GM12872 (cell line): ENCODE measurements around the gene DLG2.

Experiments
- TF ChIP-seq, protein P1 (sequence below): IDR thresholded peaks from 3 replicates; pipeline ENCODE4 v1.5.1; 2011; ENCODE audit warnings: low read depth, mild to moderate bottlenecking, low read length, moderate library complexity; ENCODE audit not compliant: insufficient read depth

The DLG2 gene

DNA sequence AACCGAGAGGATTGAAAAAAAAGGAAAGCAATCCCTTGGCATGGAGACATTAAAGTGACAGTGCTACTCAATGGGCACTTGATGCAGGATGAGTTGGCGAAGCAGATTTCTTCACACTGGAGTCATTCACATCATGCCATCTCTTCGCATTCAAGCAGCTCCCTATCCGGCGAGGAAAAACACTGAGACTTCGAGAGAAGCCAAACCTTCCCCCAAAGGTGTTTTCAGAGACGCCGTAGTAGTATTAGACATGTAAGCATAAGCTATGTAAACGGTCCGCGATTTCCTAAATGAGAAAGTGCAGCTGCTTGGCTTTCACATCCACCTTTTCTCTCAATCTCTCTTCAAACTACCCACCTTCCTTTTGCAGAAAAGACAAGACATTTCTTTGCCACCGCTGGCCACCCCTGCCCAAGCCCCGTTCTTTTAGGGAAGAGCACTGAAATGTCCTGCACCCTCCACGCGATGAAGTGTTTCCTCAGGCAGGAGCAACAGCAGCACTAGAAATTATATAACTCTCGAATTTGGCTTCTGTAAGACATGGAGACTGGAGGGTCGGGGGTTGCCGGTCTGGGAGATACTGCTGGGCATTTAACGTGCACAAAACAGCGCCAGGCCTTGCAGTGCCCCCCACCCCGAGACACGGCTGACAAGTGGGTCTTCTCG is at the start of gene DLG2:
Gene DLG2 (minus strand): TSS at position 13 of the 666 bp plus-strand sequence.
- TF ChIP-seq, protein P1, sequence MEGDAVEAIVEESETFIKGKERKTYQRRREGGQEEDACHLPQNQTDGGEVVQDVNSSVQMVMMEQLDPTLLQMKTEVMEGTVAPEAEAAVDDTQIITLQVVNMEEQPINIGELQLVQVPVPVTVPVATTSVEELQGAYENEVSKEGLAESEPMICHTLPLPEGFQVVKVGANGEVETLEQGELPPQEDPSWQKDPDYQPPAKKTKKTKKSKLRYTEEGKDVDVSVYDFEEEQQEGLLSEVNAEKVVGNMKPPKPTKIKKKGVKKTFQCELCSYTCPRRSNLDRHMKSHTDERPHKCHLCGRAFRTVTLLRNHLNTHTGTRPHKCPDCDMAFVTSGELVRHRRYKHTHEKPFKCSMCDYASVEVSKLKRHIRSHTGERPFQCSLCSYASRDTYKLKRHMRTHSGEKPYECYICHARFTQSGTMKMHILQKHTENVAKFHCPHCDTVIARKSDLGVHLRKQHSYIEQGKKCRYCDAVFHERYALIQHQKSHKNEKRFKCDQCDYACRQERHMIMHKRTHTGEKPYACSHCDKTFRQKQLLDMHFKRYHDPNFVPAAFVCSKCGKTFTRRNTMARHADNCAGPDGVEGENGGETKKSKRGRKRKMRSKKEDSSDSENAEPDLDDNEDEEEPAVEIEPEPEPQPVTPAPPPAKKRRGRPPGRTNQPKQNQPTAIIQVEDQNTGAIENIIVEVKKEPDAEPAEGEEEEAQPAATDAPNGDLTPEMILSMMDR = no peak

DNA sequence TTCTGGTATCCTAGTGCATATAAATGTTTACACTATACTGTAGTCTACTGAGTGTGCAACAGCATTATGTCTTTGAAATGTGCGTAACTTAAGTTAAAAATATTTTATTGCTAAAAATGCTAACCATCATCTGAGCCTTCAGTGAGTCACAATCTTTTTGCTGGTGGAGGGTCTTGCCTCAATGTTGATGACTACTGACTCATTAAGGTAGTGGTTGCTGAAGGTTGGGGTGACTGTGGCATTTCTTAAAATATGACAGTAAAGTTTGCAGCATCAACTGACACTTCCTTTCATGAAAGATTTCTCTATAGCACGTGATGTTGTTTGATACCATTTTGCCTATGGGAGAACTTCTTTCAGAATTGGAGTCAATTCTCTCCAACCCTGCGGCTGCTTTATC is 46.2 kb upstream of the DLG2 start:
- TF ChIP-seq, protein P1 = no peak

DNA sequence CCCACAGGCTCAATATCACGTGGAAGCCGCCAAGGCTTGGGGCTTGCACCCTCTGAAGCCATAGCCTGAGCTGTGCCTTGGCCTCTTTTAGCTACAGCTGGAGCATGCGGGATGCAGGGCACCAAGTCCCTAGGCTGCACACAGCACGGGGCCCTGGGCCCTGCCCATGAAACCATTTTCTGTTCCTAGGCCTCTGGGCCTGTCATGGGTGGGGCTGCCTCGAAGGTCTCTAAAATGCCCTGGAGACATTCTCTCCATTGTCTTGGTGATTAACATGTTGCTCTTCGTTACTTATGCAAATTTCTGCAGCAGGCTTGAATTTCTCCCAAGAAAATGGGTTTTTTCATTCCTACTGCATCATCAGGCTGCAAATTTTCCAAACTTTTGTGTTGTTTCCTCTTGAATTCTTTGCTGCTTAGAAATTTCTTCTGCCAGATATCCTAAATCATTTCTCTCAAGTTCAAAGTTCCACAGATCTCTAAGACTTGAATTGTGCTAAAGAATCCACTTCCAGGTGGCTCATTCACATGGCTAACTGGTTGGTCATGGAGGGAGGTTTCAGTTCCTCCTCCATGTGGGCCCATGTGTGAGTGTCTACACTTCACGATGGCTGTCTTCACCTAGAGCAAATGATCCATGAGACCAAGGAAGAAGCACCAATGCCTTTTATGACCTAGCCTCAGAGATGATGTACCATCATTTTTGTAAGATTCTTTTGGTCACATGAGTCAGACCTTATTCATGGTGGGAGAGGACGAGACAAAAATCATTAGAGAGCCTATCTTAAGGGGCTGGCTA is 45.2 kb upstream of the DLG2 start:
- TF ChIP-seq, protein P1 = no peak

DNA sequence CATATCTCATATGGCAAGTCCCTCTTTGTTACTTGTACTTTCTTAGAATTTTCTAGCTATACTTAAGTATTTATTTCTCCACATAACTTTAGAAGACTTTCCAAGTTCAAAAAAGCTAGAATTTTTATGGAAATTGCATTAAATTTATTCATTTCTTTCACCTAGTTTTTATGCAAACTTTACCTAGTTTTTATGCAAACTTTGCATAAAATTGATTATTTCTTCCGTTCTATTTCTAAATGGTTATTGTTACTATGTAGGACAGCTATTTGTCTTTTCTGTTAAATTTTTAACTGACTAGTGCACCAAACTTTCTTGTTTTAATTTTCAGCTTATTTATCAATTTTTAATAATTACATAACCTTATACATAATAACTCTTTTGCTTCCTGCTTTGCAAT is 41.0 kb upstream of the DLG2 start:
- TF ChIP-seq, protein P1 = no peak

DNA sequence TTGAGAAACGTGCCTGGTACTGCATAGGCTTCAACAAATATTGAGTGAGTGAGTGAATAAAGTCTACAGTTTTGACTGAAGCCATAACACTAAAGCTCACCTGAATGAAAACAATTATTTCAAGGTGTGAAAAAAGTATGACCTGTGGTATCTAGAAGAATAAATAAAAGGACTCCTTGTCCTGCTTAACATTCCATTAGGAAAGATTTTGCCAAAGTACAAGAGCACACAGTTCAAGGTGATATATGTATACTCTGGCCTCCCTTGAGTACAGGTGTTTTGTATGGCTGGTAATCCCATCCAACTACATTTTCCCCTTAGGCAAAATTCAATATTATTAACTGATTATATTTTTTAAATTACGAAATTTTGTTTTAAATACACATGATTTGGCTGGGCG is 39.5 kb upstream of the DLG2 start:
- TF ChIP-seq, protein P1 = no peak

DNA sequence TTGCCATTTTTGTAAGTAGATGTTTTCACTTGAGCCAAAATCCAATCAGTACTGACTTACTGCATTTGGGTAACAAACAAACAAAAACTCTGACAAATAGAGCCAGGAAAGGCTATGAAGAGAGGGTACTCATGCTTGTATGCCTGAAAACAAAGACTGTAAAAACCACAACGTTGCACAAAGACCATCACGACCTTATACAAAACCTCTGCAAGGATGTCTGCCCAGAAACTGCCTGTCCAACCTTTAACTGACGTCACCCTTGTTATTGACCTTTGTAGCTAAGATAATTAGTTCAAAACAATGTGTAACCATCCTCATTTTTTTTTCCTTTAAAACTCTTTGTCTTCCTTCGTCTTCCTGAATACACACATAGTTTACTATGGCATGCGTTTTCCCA is 38.6 kb upstream of the DLG2 start:
- TF ChIP-seq, protein P1 = no peak

DNA sequence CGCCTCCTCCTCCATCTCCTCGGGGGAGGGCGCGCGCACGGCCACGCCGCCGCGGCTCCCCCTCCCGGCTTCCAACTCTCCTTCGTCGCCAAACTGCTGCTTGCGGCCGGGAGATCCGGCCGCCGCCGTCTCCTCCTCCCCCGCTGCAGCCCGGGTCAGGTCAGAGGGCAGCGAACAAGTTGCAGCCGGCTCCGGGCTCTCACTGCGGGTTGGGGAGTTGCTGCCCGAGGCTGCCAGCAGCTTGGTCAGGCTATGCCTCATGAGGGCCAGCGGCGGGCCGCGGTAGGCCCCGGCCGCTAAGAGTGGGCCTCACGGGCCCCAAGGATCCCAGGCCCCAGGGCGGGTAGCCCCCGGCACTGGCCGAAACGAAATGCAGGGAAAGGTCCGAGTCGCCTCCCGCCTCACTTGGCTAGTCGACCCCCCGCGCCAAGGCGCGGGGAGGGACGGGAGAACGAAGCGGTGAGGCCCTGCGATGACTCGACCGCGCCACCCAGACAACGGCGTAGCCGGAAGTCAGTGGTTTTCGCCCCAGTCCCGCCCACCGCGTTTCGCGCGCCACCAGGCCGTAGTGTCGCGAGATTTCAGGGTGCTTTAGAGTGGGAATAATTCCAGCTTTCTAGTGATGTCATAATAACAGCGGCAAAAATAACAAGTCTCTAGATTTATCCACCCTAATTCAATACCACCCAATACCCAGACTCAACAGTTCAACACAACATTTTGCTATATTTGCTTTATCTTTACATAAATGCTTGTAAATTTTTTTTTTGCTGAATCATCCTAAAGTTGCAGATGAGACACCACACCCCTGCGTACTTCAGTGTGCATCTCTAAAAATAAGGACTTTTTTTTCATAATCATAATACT is 37.7 kb upstream of the DLG2 start, which contains the start of gene CREBZF:
Gene CREBZF (minus strand): TSS at position 515 of the 867 bp plus-strand sequence. CDS start 254 bp downstream, at position 261.
- TF ChIP-seq, protein P1 = no peak
